NCI-H526 (cell line): ENCODE measurements around the gene ACTR1B.
"Not testable (repeated sequence)": the region's sequence is repeated elsewhere in the genome, so short reads cannot be mapped to it uniquely, and the experiment has no call there.

Experiments used
- DNase-seq, 2 experiments: peaks; one replicate each; lab custom pipeline; 2025; lab: John Stamatoyannopoulos, UW

The ACTR1B gene

GRCh38 chr2:97663962-97664635 is at the start of gene ACTR1B:
Gene ACTR1B (minus strand): TSS chr2:97664044. CDS start chr2:97663890, 154 bp downstream.
- DNase-seq, result peak; percentile 97 to 99

- DNase-seq, result no peak
Observed at GRCh38 chr2:97712693-97713295, 49.0 kb upstream of the ACTR1B start.

- DNase-seq, result not testable (repeated sequence)
Observed at GRCh38 chr2:97712175-97712574, 48.3 kb upstream of the ACTR1B start.

- no peak for DNase-seq
Observed at GRCh38 chr2:97711394-97711711, 47.5 kb upstream of the ACTR1B start.

- DNase-seq, result no peak
Observed at GRCh38 chr2:97708608-97709007, 44.8 kb upstream of the ACTR1B start.

GRCh38 chr2:97708048-97708380 is 44.2 kb upstream of the ACTR1B start:
- no peak for DNase-seq

GRCh38 chr2:97707362-97708047 is 43.7 kb upstream of the ACTR1B start:
- DNase-seq, result no peak

GRCh38 chr2:97706708-97707345 is 43.0 kb upstream of the ACTR1B start:
- no peak for DNase-seq

- DNase-seq, result no peak
Observed at GRCh38 chr2:97706112-97706511, 42.3 kb upstream of the ACTR1B start.

- DNase-seq, result no peak
Observed at GRCh38 chr2:97704989-97705388, 41.1 kb upstream of the ACTR1B start.

- no peak for DNase-seq
Observed at GRCh38 chr2:97703741-97704140, 39.9 kb upstream of the ACTR1B start.

- DNase-seq, result no peak
Observed at GRCh38 chr2:97702731-97703470, 39.1 kb upstream of the ACTR1B start.

GRCh38 chr2:97701851-97702465 is 38.1 kb upstream of the ACTR1B start:
- DNase-seq, result no peak

- DNase-seq, result no peak
Observed at GRCh38 chr2:97701186-97701585, 37.3 kb upstream of the ACTR1B start.

- peak; percentile 45 to 76 for DNase-seq
Observed at GRCh38 chr2:97699765-97700444, 36.1 kb upstream of the ACTR1B start.

- DNase-seq, result peak in 1 of 2 experiments; percentile 52
Observed at GRCh38 chr2:97698530-97698929, 34.7 kb upstream of the ACTR1B start.

- peak; percentile 70 to 92 for DNase-seq
Observed at GRCh38 chr2:97697252-97698235, 33.7 kb upstream of the ACTR1B start.

GRCh38 chr2:97695744-97696143 is 31.9 kb upstream of the ACTR1B start:
- peak in 1 of 2 experiments; percentile 37 for DNase-seq

GRCh38 chr2:97693476-97693875 is 29.6 kb upstream of the ACTR1B start:
- DNase-seq, result no peak

GRCh38 chr2:97691166-97691565 is 27.3 kb upstream of the ACTR1B start:
- DNase-seq, result no peak
